Mesothelial cell of epicardium (in vitro differentiated cells): ENCODE results near the gene FAM222A. TPM values are rescaled to one million over a fixed set of nuclear protein-coding genes. Genes with fewer than 3 reads are reported as not detected.

ENCODE experiments used
- DNase-seq, 2 experiments: peaks; one replicate each; pipeline ENCODE4 v3.0.0; 2021; ENCODE audit warnings: low spot score in 2 of 2; ENCODE audit not compliant: unreplicated experiment in 2 of 2
- H3K27ac Mint-ChIP-seq: 2 replicates; pipeline ENCODE4 v1.8.0; 2021; ENCODE audit warnings: mixed read lengths
- H3K27me3 Mint-ChIP-seq: 2 replicates; pipeline ENCODE4 v1.8.0; 2021; ENCODE audit warnings: low read depth, mixed read lengths
- H3K36me3 Mint-ChIP-seq: 2 replicates; pipeline ENCODE4 v1.8.0; 2021; ENCODE audit warnings: mixed read lengths
- H3K4me1 Mint-ChIP-seq: 2 replicates; pipeline ENCODE4 v1.8.0; 2021; ENCODE audit warnings: mixed read lengths
- H3K4me3 Mint-ChIP-seq: 2 replicates; pipeline ENCODE4 v1.8.0; 2021; ENCODE audit warnings: mild to moderate bottlenecking, moderate library complexity, mixed read lengths
- H3K9me3 Mint-ChIP-seq: 2 replicates; pipeline ENCODE4 v1.8.0; 2021; ENCODE audit warnings: mixed read lengths
- total RNA-seq: library from RNA; stranded (reverse); gene quantifications from 3 replicates; pipeline ENCODE4 v1.2.1, GENCODE V29; 2021
- TF ChIP-seq, protein P1 (sequence below): fragments of 200-600 bp; sonication (generic); IDR thresholded peaks from one replicate; pipeline ENCODE4 v1.5.0; 2021; ENCODE audit warnings: antibody characterized with exemption; ENCODE audit not compliant: unreplicated experiment

The FAM222A gene
- total RNA-seq, 1 donor from 2014 or later: 1.1 TPM

DNA sequence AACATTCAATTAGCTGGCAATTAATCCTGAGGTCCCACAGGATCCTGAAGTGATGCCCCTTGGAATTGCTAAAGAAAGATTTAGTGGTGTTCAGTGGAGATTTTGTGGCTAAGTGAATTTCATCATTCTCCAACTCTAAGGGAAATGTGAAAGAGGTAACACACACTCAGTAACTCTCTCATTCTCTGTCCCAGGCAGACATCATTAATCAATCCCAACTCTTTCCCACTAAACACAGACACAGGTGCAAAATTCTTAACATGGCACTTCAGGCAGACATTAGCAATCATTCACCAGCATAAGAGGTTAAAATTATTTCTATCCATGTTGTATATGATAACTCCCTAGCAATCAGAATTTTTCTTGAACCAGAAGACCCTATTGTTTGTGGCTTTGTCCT lies 79.4 kb downstream of the FAM222A start:
- no peaks in the 10 kb centered on the region for H3K36me3 Mint-ChIP-seq
- TF ChIP-seq, protein P1, sequence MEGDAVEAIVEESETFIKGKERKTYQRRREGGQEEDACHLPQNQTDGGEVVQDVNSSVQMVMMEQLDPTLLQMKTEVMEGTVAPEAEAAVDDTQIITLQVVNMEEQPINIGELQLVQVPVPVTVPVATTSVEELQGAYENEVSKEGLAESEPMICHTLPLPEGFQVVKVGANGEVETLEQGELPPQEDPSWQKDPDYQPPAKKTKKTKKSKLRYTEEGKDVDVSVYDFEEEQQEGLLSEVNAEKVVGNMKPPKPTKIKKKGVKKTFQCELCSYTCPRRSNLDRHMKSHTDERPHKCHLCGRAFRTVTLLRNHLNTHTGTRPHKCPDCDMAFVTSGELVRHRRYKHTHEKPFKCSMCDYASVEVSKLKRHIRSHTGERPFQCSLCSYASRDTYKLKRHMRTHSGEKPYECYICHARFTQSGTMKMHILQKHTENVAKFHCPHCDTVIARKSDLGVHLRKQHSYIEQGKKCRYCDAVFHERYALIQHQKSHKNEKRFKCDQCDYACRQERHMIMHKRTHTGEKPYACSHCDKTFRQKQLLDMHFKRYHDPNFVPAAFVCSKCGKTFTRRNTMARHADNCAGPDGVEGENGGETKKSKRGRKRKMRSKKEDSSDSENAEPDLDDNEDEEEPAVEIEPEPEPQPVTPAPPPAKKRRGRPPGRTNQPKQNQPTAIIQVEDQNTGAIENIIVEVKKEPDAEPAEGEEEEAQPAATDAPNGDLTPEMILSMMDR: no peak
- peaks cover 4% of the 10 kb centered on the region for H3K4me1 Mint-ChIP-seq

DNA sequence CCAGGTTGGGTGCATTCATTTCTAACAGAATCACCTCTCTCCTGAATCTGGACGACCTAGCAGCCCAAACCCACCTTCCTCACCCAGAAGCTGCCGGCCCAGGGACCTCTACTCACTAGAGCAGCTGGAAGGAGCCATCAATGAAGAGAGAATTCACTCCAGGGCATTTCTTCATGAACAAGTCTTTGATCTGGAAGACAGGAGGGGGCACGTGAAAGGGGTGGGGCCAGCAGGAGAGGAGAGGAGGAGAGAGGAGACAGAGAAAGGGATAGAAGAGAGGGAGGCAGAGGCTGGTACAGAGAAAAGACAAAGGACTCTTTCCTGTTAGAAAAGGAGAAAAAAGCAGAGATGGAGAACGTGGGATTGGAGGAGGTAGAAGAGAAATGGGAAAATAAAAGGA lies 79.8 kb downstream of the FAM222A start:
- H3K9me3 Mint-ChIP-seq: no peaks in the 10 kb centered on the region
- TF ChIP-seq, protein P1: no peak
- peaks cover 4% of the 10 kb centered on the region for H3K4me1 Mint-ChIP-seq
- no peak overlapping the region for H3K27ac Mint-ChIP-seq
- no peaks in the 10 kb centered on the region for H3K36me3 Mint-ChIP-seq
- DNase-seq: no peak
- H3K4me3 Mint-ChIP-seq: no peak overlapping the region
- no peaks in the 10 kb centered on the region for H3K27me3 Mint-ChIP-seq

More for the DNA sequence above, 79.4 kb downstream of the FAM222A start:
- no peak overlapping the region for H3K27ac Mint-ChIP-seq
- H3K9me3 Mint-ChIP-seq: no peaks in the 10 kb centered on the region
- no peak overlapping the region for H3K4me3 Mint-ChIP-seq
- no peak for DNase-seq
- no peaks in the 10 kb centered on the region for H3K27me3 Mint-ChIP-seq

DNA sequence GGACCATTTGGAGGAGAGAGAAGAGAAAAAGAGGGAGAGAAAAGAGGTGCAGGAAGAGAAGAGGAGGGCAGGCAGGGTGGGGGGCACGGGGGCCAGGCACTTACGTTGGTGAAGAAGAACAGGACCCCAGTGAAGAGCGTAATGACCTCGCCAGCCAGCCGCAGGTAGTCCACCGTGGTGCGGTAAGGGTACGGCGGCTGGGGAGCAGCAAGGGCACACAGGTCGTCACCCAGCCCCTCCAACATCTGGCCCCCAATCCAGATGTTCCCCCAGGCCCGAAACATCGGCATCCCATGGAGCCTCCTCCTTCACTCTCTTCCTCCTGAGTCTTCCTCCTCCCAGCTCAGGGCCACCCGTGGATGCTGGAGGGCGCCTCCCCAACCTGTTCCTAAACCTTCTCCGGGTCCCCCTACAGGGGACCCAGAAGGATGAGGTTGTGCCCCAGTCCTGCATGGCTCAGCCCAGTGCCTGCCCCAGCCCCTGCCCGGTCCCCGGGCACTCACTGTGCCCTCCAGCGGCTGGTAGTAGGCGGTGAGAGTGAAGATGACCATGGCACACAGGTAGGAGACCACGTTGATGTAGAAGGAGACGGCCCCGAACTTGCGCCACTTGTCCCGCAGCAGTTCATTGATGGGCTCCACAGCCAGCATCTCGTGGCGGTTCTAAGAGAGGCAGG lies 80.3 kb downstream of the FAM222A start:
- H3K27ac Mint-ChIP-seq: no peak overlapping the region

DNA sequence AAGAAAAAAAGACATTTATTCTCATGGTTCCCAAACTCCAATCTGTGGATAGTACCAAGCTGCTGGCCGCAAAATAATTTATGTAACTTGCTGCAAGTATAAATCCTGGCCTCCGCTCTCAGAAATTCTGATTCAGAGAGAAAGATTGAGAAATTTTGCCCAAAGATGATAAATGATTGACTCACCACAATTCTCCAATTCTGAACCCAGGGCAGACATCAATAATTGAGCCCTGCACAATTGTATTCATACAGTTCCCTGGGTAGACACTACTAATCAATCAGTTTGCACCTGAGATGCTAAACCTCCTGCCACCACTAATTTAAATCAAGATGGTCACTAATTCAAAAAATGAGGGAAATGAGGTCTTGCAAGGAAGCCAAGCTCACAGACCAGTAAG lies 81.4 kb downstream of the FAM222A start:
- TF ChIP-seq, protein P1: no peak
- DNase-seq: no peak
- H3K27me3 Mint-ChIP-seq: no peaks in the 10 kb centered on the region
- no peaks in the 10 kb centered on the region for H3K36me3 Mint-ChIP-seq
- peaks cover 4% of the 10 kb centered on the region for H3K4me1 Mint-ChIP-seq
- no peaks in the 10 kb centered on the region for H3K9me3 Mint-ChIP-seq
- no peak overlapping the region for H3K27ac Mint-ChIP-seq
- no peak overlapping the region for H3K4me3 Mint-ChIP-seq

More for the DNA sequence above, 80.3 kb downstream of the FAM222A start:
- Mint-ChIP-seq H3K4me3 (no peak overlapping the region), H3K36me3 (no peaks in the 10 kb centered on the region), H3K4me1 (peaks cover 4% of the 10 kb centered on the region), H3K9me3 (no peaks in the 10 kb centered on the region), H3K27me3 (no peaks in the 10 kb centered on the region)
- TF ChIP-seq, protein P1: no peak
- no peak for DNase-seq

DNA sequence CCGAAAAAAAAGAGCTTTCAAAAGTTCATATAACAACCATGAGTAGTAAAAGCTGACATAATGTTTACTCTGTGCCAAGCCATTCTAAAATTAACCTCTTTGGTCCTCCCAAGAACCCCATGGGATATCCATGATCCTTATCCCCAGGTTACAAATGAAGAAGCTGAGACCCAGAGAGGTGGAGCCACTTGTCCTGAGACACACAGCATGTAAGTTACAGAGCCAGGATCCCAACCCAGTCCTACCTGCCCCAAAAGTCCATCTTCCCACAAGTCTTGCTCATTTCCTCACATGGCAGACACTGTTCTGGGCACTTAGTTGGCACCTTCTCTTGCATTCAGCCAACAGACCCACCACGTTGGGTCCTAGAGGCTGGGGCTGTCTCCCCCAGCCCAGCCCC lies 82.4 kb downstream of the FAM222A start:
- no peak for DNase-seq
- peaks cover 4% of the 10 kb centered on the region for H3K4me1 Mint-ChIP-seq
- no peaks in the 10 kb centered on the region for H3K9me3 Mint-ChIP-seq
- no peaks in the 10 kb centered on the region for H3K27me3 Mint-ChIP-seq
- H3K27ac Mint-ChIP-seq: no peak overlapping the region
- no peaks in the 10 kb centered on the region for H3K36me3 Mint-ChIP-seq
- TF ChIP-seq, protein P1: no peak
- no peak overlapping the region for H3K4me3 Mint-ChIP-seq
